Measurements from ENCODE around the gene OGFR.

Gene OGFR

DNA sequence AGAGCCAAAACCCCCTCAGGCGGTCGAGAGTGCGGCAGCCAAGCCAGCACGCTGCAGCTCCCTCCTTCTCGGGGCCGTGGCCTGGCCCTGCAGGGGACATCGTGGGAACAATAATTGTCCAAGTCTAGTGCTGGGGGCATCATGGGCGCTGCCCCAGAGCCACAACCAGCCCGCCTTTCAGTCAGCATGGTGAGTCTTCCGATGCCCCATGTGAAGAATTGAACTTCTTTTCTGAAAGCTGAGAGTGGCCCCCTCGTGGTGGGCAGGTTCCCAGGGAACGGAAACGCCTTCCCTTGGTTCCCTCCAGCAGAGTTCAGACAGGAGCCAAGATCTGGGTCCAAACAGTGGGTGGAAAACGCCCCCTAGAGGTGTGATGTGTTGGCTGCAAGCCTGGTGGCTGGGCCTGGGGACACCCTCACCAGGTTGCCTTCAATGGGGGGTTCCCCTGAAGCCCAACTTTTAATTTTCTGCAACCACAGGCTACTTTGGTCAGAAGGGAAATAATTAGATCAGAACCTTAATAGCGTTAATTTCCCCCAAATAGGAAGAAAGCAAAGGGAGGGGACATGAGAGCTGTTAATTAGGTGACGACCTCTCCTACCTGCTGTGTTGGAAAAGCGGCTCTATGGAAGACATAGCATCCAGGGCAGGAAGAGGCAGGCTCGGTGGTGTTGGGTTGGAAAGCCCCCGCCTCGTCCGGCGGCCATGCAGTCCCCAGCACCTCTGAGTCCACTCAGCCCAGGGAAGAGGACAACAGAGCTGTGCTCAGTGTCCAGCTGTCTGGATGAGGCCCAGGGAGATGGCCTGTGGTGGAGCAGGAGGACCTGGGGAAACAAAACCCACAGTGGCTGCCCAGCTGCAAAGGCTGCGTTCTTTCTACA, 13.1 kb upstream of the OGFR start (continued):
- TF ChIP-seq MZF1 (tag by site-specific recombination; IDR thresholded peaks at IDR 0.05; ENCODE audit: borderline replicate concordance) = no peak
- no peak for TF ChIP-seq ZBTB7A (tag by site-specific recombination; IDR thresholded peaks at IDR 0.05; ENCODE audit: low read depth)
- no peak for TF ChIP-seq ZNF48 (tag by site-specific recombination; IDR thresholded peaks at IDR 0.05)
- no peak for TF ChIP-seq KLF7 (tag by site-specific recombination; IDR thresholded peaks at IDR 0.05; ENCODE audit: borderline replicate concordance)
- no peak for TF ChIP-seq GLI4 (tag by site-specific recombination; IDR thresholded peaks at IDR 0.05)
- TF ChIP-seq, protein P1, sequence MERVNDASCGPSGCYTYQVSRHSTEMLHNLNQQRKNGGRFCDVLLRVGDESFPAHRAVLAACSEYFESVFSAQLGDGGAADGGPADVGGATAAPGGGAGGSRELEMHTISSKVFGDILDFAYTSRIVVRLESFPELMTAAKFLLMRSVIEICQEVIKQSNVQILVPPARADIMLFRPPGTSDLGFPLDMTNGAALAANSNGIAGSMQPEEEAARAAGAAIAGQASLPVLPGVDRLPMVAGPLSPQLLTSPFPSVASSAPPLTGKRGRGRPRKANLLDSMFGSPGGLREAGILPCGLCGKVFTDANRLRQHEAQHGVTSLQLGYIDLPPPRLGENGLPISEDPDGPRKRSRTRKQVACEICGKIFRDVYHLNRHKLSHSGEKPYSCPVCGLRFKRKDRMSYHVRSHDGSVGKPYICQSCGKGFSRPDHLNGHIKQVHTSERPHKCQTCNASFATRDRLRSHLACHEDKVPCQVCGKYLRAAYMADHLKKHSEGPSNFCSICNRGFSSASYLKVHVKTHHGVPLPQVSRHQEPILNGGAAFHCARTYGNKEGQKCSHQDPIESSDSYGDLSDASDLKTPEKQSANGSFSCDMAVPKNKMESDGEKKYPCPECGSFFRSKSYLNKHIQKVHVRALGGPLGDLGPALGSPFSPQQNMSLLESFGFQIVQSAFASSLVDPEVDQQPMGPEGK (tag by site-specific recombination; IDR thresholded peaks at IDR 0.05) = peak; percentile 68; the same call in 1 of the 2 replicates
- TF ChIP-seq ZFP37 (tag by site-specific recombination; IDR thresholded peaks at IDR 0.05) = peak; percentile 46; the same call in 1 of the 2 replicates
- TF ChIP-seq ZFHX2 (tag by site-specific recombination; conservative IDR thresholded peaks at IDR 0.05) = peak; percentile 34; the same call in 1 of the 2 replicates
- TF ChIP-seq ZNF184 (tag by site-specific recombination; IDR thresholded peaks at IDR 0.05) = no peak
- peak; percentile 93 for TF ChIP-seq GLIS2 (tag by site-specific recombination; IDR thresholded peaks at IDR 0.05)
- TF ChIP-seq ZNF585B (tag by site-specific recombination; IDR thresholded peaks at IDR 0.05) = no peak
- TF ChIP-seq, protein P2, sequence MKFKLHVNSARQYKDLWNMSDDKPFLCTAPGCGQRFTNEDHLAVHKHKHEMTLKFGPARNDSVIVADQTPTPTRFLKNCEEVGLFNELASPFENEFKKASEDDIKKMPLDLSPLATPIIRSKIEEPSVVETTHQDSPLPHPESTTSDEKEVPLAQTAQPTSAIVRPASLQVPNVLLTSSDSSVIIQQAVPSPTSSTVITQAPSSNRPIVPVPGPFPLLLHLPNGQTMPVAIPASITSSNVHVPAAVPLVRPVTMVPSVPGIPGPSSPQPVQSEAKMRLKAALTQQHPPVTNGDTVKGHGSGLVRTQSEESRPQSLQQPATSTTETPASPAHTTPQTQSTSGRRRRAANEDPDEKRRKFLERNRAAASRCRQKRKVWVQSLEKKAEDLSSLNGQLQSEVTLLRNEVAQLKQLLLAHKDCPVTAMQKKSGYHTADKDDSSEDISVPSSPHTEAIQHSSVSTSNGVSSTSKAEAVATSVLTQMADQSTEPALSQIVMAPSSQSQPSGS (tag by site-specific recombination; IDR thresholded peaks at IDR 0.05; ENCODE audit: low read depth) = no peak
- TF ChIP-seq ZNF292 (tag by site-specific recombination; IDR thresholded peaks at IDR 0.05; ENCODE audit: borderline replicate concordance, low read depth) = no peak
- no peak for TF ChIP-seq FEZF1 (tag by site-specific recombination; IDR thresholded peaks at IDR 0.05)
- TF ChIP-seq ZNF843 (tag by site-specific recombination; IDR thresholded peaks at IDR 0.05) = no peak
- TF ChIP-seq, protein P3, sequence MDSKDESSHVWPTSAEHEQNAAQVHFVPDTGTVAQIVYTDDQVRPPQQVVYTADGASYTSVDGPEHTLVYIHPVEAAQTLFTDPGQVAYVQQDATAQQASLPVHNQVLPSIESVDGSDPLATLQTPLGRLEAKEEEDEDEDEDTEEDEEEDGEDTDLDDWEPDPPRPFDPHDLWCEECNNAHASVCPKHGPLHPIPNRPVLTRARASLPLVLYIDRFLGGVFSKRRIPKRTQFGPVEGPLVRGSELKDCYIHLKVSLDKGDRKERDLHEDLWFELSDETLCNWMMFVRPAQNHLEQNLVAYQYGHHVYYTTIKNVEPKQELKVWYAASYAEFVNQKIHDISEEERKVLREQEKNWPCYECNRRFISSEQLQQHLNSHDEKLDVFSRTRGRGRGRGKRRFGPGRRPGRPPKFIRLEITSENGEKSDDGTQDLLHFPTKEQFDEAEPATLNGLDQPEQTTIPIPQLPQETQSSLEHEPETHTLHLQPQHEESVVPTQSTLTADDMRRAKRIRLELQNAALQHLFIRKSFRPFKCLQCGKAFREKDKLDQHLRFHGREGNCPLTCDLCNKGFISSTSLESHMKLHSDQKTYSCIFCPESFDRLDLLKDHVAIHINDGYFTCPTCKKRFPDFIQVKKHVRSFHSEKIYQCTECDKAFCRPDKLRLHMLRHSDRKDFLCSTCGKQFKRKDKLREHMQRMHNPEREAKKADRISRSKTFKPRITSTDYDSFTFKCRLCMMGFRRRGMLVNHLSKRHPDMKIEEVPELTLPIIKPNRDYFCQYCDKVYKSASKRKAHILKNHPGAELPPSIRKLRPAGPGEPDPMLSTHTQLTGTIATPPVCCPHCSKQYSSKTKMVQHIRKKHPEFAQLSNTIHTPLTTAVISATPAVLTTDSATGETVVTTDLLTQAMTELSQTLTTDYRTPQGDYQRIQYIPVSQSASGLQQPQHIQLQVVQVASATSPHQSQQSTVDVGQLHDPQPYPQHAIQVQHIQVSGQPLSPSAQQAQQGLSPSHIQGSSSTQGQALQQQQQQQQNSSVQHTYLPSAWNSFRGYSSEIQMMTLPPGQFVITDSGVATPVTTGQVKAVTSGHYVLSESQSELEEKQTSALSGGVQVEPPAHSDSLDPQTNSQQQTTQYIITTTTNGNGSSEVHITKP (tag by site-specific recombination; IDR thresholded peaks at IDR 0.05) = peak; percentile 83
- TF ChIP-seq ZNF654 (tag by site-specific recombination; IDR thresholded peaks at IDR 0.05; ENCODE audit: low read depth) = peak; percentile 98
- TF ChIP-seq ZNF623 (tag by site-specific recombination; IDR thresholded peaks at IDR 0.05) = no peak
- TF ChIP-seq RBAK (tag by site-specific recombination; IDR thresholded peaks at IDR 0.05) = no peak
- peak; percentile 66; the same call in 1 of the 2 replicates for TF ChIP-seq KLF10 (tag by site-specific recombination; IDR thresholded peaks at IDR 0.05)
- TF ChIP-seq EGR2 (tag by site-specific recombination; IDR thresholded peaks at IDR 0.05; ENCODE audit: low read depth) = no peak
- TF ChIP-seq ZNF175 (tag by site-specific recombination; IDR thresholded peaks at IDR 0.05) = no peak
- no peak for TF ChIP-seq ZNF670 (tag by site-specific recombination; IDR thresholded peaks at IDR 0.05; ENCODE audit: low read depth)
- TF ChIP-seq CTCF (tag by site-specific recombination; IDR thresholded peaks at IDR 0.05) = peak; percentile 97
- TF ChIP-seq ZNF2 (tag by site-specific recombination; IDR thresholded peaks at IDR 0.05) = peak; percentile 39; the same call in 1 of the 2 replicates
- no peak for TF ChIP-seq ZNF214 (tag by site-specific recombination; IDR thresholded peaks at IDR 0.05; ENCODE audit: borderline replicate concordance)
- TF ChIP-seq ZFP69B (tag by site-specific recombination; IDR thresholded peaks at IDR 0.05) = 0 out of 2 replicates have a peak, but pooled peaks have one; percentile 18
- TF ChIP-seq BCL11A (tag by site-specific recombination; IDR thresholded peaks at IDR 0.05; ENCODE audit: low read depth) = no peak
- no peak for TF ChIP-seq ZNF112 (tag by site-specific recombination; IDR thresholded peaks at IDR 0.05)
- TF ChIP-seq, protein P4, sequence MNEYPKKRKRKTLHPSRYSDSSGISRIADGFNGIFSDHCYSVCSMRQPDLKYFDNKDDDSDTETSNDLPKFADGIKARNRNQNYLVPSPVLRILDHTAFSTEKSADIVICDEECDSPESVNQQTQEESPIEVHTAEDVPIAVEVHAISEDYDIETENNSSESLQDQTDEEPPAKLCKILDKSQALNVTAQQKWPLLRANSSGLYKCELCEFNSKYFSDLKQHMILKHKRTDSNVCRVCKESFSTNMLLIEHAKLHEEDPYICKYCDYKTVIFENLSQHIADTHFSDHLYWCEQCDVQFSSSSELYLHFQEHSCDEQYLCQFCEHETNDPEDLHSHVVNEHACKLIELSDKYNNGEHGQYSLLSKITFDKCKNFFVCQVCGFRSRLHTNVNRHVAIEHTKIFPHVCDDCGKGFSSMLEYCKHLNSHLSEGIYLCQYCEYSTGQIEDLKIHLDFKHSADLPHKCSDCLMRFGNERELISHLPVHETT (tag by site-specific recombination; IDR thresholded peaks at IDR 0.05) = no peak
